ENCODE results near the gene IL18R1.
"Not testable (repeated sequence)": the region's sequence is repeated elsewhere in the genome, so short reads cannot be mapped to it uniquely, and the experiment has no call there.

Gene IL18R1

GRCh38 chr2:102355526-102356380, at the start of gene IL18R1:
IL18R1 (plus strand) TSS chr2:102355796; CDS start chr2:102362661, 6,865 bp downstream.
- DNase-seq = peak in 50 of 56 donors; percentile 3 to 71 (median 27)

- DNase-seq = no peak
Measured at GRCh38 chr2:102306125-102306524, 49.5 kb upstream of the IL18R1 start.

GRCh38 chr2:102310964-102311640, 44.5 kb upstream of the IL18R1 start, which contains the start of gene IL1RL1:
IL1RL1 (plus strand) TSS chr2:102311563; CDS start chr2:102338265, 26,702 bp downstream.
- no peak for DNase-seq

- DNase-seq = no peak
Measured at GRCh38 chr2:102313025-102313424, 42.6 kb upstream of the IL18R1 start.

GRCh38 chr2:102313471-102313870, 42.1 kb upstream of the IL18R1 start:
- no peak for DNase-seq

- DNase-seq = no peak
Measured at GRCh38 chr2:102313950-102314349, 41.6 kb upstream of the IL18R1 start.

- no peak for DNase-seq
Measured at GRCh38 chr2:102315921-102316320, 39.7 kb upstream of the IL18R1 start.

GRCh38 chr2:102317715-102318114, 37.9 kb upstream of the IL18R1 start:
- no peak for DNase-seq

- DNase-seq = no peak
Measured at GRCh38 chr2:102318437-102318836, 37.2 kb upstream of the IL18R1 start.

- no peak for DNase-seq
Measured at GRCh38 chr2:102321941-102322719, 33.5 kb upstream of the IL18R1 start.

GRCh38 chr2:102324914-102325313, 30.7 kb upstream of the IL18R1 start:
- not testable (repeated sequence) for DNase-seq

GRCh38 chr2:102331311-102331980, 24.1 kb upstream of the IL18R1 start:
- DNase-seq = no peak

GRCh38 chr2:102334486-102334885, 21.1 kb upstream of the IL18R1 start:
- no peak for DNase-seq

GRCh38 chr2:102335871-102336366, 19.7 kb upstream of the IL18R1 start:
- no peak for DNase-seq

- no peak for DNase-seq
Measured at GRCh38 chr2:102336502-102336945, 19.1 kb upstream of the IL18R1 start.

GRCh38 chr2:102337012-102337411, 18.6 kb upstream of the IL18R1 start:
- no peak for DNase-seq

GRCh38 chr2:102337481-102338386, 17.9 kb upstream of the IL18R1 start:
- DNase-seq = no peak

- no peak for DNase-seq
Measured at GRCh38 chr2:102340778-102341177, 14.8 kb upstream of the IL18R1 start.

GRCh38 chr2:102342888-102343287, 12.7 kb upstream of the IL18R1 start:
- DNase-seq = no peak

GRCh38 chr2:102344397-102344796, 11.2 kb upstream of the IL18R1 start:
- DNase-seq = no peak
